HEK293 (cell line): ENCODE data around the gene TTC7B.

Experiments
- REPIN1 ChIP-seq: fragments of 450-650 bp; formaldehyde crosslinking; IDR thresholded peaks from 2 replicates; pipeline ENCODE4 v1.5.1; 2017; ENCODE audit warnings: missing biosample characterization, missing genetic modification characterization, low read depth
- TRIM28 ChIP-seq: IDR thresholded peaks from 2 replicates; pipeline ENCODE4 v1.6.1; 2011; ENCODE audit warnings: low read length, control low read depth, borderline replicate concordance
- ZNF140 ChIP-seq: fragments of 450-650 bp; formaldehyde crosslinking; IDR thresholded peaks from 2 replicates; pipeline ENCODE4 v1.5.1; 2016; ENCODE audit warnings: missing biosample characterization, missing genetic modification characterization
- ZNF175 ChIP-seq: fragments of 450-650 bp; formaldehyde crosslinking; IDR thresholded peaks from 2 replicates; pipeline ENCODE4 v1.5.1; 2016; ENCODE audit warnings: missing biosample characterization, missing genetic modification characterization
- ZNF202 ChIP-seq: fragments of 450-650 bp; formaldehyde crosslinking; IDR thresholded peaks from 2 replicates; pipeline ENCODE4 v1.5.1; 2016; ENCODE audit warnings: missing biosample characterization, missing genetic modification characterization, borderline replicate concordance
- ZNF324 ChIP-seq: fragments of 450-650 bp; formaldehyde crosslinking; IDR thresholded peaks from 2 replicates; pipeline ENCODE4 v1.5.1; 2016; ENCODE audit warnings: missing biosample characterization, missing genetic modification characterization
- ZNF510 ChIP-seq: fragments of 450-650 bp; formaldehyde crosslinking; IDR thresholded peaks from 2 replicates; pipeline ENCODE4 v1.5.1; 2018; ENCODE audit warnings: mild to moderate bottlenecking, missing genetic modification characterization, missing biosample characterization; ENCODE audit not compliant: insufficient replicate concordance
- ZNF571 ChIP-seq: fragments of 450-650 bp; formaldehyde crosslinking; IDR thresholded peaks from 2 replicates; pipeline ENCODE4 v1.5.0; 2017; ENCODE audit warnings: missing biosample characterization, missing genetic modification characterization
- ZNF747 ChIP-seq: fragments of 450-650 bp; formaldehyde crosslinking; IDR thresholded peaks from 2 replicates; pipeline ENCODE4 v1.5.1; 2016; ENCODE audit warnings: missing biosample characterization, missing genetic modification characterization
- TF ChIP-seq, protein P1 (sequence below): fragments of 450-650 bp; formaldehyde crosslinking; IDR thresholded peaks from 2 replicates; pipeline ENCODE4 v1.5.1; 2016; ENCODE audit warnings: missing biosample characterization, missing genetic modification characterization
- TF ChIP-seq, protein P2 (sequence below): sonication (generic); formaldehyde crosslinking; IDR thresholded peaks from 2 replicates; pipeline ENCODE4 v1.8.1; 2022; ENCODE audit warnings: mild to moderate bottlenecking, moderate library complexity, missing genetic modification reagents
- TF ChIP-seq, protein P3 (sequence below): fragments of 450-650 bp; formaldehyde crosslinking; IDR thresholded peaks from 2 replicates; pipeline ENCODE4 v1.5.1; 2016; ENCODE audit warnings: missing biosample characterization, missing genetic modification characterization
- TF ChIP-seq, protein P4 (sequence below): IDR thresholded peaks from 2 replicates; pipeline ENCODE4 v1.6.1; 2011; ENCODE audit warnings: mild to moderate bottlenecking, low read depth, low read length, borderline replicate concordance
- TF ChIP-seq, protein P5 (sequence below): fragments of 450-650 bp; formaldehyde crosslinking; IDR thresholded peaks from 2 replicates; pipeline ENCODE4 v1.5.1; 2017; ENCODE audit warnings: missing biosample characterization, mild to moderate bottlenecking, missing genetic modification characterization, moderate library complexity

DNA sequence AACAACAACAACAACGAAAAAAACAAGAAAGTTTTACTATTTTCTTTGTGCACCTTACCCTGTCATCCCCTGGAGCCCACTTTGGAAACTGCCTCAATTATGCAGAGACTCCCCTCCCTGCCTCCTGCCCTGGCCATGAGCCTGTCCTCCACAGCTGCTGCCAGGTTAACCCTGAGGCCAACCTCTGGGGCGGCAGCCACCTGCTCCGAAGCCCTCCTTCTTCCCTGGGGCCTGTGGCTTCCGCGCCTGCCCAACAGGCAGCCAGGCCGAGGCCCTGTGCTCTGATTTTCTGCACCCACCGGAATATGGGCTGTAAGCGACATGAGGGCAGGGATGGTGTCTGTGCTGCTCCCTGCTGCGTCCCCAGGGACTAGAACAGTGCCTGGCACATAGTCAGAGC is 236.4 kb downstream of the TTC7B start:
- TF ChIP-seq, protein P1, sequence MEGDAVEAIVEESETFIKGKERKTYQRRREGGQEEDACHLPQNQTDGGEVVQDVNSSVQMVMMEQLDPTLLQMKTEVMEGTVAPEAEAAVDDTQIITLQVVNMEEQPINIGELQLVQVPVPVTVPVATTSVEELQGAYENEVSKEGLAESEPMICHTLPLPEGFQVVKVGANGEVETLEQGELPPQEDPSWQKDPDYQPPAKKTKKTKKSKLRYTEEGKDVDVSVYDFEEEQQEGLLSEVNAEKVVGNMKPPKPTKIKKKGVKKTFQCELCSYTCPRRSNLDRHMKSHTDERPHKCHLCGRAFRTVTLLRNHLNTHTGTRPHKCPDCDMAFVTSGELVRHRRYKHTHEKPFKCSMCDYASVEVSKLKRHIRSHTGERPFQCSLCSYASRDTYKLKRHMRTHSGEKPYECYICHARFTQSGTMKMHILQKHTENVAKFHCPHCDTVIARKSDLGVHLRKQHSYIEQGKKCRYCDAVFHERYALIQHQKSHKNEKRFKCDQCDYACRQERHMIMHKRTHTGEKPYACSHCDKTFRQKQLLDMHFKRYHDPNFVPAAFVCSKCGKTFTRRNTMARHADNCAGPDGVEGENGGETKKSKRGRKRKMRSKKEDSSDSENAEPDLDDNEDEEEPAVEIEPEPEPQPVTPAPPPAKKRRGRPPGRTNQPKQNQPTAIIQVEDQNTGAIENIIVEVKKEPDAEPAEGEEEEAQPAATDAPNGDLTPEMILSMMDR (tag by site-specific recombination), result no peak
- TF ChIP-seq ZNF175, result no peak
- no peak for TF ChIP-seq TRIM28
- TF ChIP-seq, protein P2, sequence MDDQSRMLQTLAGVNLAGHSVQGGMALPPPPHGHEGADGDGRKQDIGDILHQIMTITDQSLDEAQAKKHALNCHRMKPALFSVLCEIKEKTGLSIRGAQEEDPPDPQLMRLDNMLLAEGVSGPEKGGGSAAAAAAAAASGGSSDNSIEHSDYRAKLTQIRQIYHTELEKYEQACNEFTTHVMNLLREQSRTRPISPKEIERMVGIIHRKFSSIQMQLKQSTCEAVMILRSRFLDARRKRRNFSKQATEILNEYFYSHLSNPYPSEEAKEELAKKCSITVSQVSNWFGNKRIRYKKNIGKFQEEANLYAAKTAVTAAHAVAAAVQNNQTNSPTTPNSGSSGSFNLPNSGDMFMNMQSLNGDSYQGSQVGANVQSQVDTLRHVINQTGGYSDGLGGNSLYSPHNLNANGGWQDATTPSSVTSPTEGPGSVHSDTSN (CRISPR knock-in tag), result no peak
- no peak for TF ChIP-seq ZNF510 (tag by site-specific recombination)
- TF ChIP-seq ZNF324 (tag by site-specific recombination), result no peak
- TF ChIP-seq, protein P3, sequence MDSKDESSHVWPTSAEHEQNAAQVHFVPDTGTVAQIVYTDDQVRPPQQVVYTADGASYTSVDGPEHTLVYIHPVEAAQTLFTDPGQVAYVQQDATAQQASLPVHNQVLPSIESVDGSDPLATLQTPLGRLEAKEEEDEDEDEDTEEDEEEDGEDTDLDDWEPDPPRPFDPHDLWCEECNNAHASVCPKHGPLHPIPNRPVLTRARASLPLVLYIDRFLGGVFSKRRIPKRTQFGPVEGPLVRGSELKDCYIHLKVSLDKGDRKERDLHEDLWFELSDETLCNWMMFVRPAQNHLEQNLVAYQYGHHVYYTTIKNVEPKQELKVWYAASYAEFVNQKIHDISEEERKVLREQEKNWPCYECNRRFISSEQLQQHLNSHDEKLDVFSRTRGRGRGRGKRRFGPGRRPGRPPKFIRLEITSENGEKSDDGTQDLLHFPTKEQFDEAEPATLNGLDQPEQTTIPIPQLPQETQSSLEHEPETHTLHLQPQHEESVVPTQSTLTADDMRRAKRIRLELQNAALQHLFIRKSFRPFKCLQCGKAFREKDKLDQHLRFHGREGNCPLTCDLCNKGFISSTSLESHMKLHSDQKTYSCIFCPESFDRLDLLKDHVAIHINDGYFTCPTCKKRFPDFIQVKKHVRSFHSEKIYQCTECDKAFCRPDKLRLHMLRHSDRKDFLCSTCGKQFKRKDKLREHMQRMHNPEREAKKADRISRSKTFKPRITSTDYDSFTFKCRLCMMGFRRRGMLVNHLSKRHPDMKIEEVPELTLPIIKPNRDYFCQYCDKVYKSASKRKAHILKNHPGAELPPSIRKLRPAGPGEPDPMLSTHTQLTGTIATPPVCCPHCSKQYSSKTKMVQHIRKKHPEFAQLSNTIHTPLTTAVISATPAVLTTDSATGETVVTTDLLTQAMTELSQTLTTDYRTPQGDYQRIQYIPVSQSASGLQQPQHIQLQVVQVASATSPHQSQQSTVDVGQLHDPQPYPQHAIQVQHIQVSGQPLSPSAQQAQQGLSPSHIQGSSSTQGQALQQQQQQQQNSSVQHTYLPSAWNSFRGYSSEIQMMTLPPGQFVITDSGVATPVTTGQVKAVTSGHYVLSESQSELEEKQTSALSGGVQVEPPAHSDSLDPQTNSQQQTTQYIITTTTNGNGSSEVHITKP (tag by site-specific recombination), result no peak
- TF ChIP-seq ZNF571 (tag by site-specific recombination), result no peak
- TF ChIP-seq, protein P4, sequence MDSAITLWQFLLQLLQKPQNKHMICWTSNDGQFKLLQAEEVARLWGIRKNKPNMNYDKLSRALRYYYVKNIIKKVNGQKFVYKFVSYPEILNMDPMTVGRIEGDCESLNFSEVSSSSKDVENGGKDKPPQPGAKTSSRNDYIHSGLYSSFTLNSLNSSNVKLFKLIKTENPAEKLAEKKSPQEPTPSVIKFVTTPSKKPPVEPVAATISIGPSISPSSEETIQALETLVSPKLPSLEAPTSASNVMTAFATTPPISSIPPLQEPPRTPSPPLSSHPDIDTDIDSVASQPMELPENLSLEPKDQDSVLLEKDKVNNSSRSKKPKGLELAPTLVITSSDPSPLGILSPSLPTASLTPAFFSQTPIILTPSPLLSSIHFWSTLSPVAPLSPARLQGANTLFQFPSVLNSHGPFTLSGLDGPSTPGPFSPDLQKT, result no peak
- no peak for TF ChIP-seq ZNF747 (tag by site-specific recombination)
- TF ChIP-seq ZNF202 (tag by site-specific recombination), result no peak
- no peak for TF ChIP-seq ZNF140 (tag by site-specific recombination)
- TF ChIP-seq, protein P5, sequence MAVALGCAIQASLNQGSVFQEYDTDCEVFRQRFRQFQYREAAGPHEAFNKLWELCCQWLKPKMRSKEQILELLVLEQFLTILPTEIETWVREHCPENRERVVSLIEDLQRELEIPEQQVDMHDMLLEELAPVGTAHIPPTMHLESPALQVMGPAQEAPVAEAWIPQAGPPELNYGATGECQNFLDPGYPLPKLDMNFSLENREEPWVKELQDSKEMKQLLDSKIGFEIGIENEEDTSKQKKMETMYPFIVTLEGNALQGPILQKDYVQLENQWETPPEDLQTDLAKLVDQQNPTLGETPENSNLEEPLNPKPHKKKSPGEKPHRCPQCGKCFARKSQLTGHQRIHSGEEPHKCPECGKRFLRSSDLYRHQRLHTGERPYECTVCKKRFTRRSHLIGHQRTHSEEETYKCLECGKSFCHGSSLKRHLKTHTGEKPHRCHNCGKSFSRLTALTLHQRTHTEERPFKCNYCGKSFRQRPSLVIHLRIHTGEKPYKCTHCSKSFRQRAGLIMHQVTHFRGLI (tag by site-specific recombination), result no peak
- no peak for TF ChIP-seq REPIN1 (tag by site-specific recombination)
